HFFc6 (cell line): ENCODE data around the gene CCL13. TPM values are rescaled to one million over a fixed set of nuclear protein-coding genes. Genes with fewer than 3 reads are reported as not detected.

Source experiments
- DNase-seq: peaks from one replicate; pipeline ENCODE4 v3.0.0-alpha.2; 2018
- H3K27ac Mint-ChIP-seq: 2 replicates; pipeline ENCODE4 v1.8.0; 2020; ENCODE audit warnings: mild to moderate bottlenecking, mixed read lengths
- H3K27me3 Mint-ChIP-seq: 2 replicates; pipeline ENCODE4 v1.8.0; 2021; ENCODE audit warnings: mild to moderate bottlenecking, moderate library complexity, mixed read lengths; ENCODE audit not compliant: insufficient read depth
- H3K36me3 Mint-ChIP-seq: 2 replicates; pipeline ENCODE4 v1.8.0; 2021; ENCODE audit warnings: low read depth, mixed read lengths
- H3K4me1 Mint-ChIP-seq: 2 replicates; pipeline ENCODE4 v1.8.0; 2020; ENCODE audit warnings: low read depth, mixed read lengths
- H3K4me3 Mint-ChIP-seq: 2 replicates; pipeline ENCODE4 v1.8.0; 2020; ENCODE audit warnings: mild to moderate bottlenecking, moderate library complexity, mixed read lengths
- H3K9me3 Mint-ChIP-seq: 2 replicates; pipeline ENCODE4 v1.8.0; 2020; ENCODE audit warnings: mild to moderate bottlenecking, mixed read lengths
- total RNA-seq, 6 experiments: library from RNA; stranded (reverse); fragmentation: NEBNext Ultra II Directional; extraction: Animal tissue kit (Norgen Biotek cat#: 25700); gene quantifications; 2 replicates in 1 of 6; 3 replicates in 5 of 6; pipeline ENCODE4 v1.2.3, GENCODE V29; 2021
- TF ChIP-seq, protein P1 (sequence below): fragments of 200-600 bp; sonication (generic); IDR thresholded peaks from 2 replicates; pipeline ENCODE4 v1.5.0; 2021; ENCODE audit warnings: antibody characterized with exemption, mild to moderate bottlenecking

The CCL13 gene
- total RNA-seq, 6 experiments from 2014 or later = not detected

DNA sequence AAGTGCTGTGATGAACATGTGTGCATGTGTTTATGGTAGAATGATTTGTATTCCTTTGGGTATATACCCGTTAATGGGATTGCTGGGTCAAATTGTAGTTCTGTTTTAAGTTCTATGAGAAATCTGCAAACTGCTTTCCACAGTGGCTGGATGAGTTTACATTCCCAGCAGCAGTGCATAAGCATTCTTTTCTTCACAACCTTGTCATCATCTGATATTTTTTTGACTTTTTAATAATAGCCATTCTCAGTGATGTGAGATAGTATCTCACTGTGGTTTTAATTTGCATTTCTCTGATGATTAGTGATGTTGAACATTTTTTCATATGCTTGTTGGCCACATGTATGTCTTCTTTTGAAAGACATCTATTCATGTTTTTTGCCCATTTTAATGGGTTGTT lies 18.6 kb upstream of the CCL13 start:
- no peaks in the 10 kb centered on the region for H3K36me3 Mint-ChIP-seq
- H3K27ac Mint-ChIP-seq = no peak overlapping the region
- H3K27me3 Mint-ChIP-seq = peaks cover 2% of the 10 kb centered on the region; the same call in 1 of the 2 replicates
- no peak for DNase-seq
- no peak overlapping the region for H3K4me3 Mint-ChIP-seq
- H3K4me1 Mint-ChIP-seq = no peaks in the 10 kb centered on the region
- TF ChIP-seq, protein P1, sequence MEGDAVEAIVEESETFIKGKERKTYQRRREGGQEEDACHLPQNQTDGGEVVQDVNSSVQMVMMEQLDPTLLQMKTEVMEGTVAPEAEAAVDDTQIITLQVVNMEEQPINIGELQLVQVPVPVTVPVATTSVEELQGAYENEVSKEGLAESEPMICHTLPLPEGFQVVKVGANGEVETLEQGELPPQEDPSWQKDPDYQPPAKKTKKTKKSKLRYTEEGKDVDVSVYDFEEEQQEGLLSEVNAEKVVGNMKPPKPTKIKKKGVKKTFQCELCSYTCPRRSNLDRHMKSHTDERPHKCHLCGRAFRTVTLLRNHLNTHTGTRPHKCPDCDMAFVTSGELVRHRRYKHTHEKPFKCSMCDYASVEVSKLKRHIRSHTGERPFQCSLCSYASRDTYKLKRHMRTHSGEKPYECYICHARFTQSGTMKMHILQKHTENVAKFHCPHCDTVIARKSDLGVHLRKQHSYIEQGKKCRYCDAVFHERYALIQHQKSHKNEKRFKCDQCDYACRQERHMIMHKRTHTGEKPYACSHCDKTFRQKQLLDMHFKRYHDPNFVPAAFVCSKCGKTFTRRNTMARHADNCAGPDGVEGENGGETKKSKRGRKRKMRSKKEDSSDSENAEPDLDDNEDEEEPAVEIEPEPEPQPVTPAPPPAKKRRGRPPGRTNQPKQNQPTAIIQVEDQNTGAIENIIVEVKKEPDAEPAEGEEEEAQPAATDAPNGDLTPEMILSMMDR = no peak
- no peaks in the 10 kb centered on the region for H3K9me3 Mint-ChIP-seq

DNA sequence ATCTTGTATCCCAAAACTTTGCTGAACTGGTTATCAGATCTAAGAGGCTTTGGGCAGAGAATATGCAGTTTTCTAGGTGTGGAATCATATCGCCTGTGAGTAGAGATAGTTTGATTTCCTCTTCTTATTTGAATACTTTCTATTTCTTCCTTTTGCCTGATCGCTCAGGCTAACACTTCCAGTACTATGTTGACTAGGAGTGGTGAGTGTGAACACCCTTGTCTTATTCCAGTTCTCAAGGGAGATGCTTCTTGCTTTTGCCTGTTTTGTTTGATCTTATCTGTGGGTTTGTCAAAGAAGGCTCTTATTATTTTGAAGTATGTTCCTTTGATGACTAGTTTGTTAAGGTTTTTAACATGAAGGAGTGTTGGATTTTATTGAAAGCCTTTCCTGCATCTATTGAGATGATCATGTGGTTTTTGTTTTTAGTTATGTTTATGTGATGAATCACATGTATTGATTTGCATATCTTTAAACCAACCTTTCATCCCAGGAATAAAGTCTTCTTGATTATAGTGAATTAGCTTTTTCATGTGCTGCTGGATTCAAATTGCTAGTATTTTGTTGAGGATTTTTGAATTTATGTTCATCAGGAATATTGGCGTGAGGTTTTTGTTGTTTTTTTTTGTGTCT lies 17.0 kb upstream of the CCL13 start:
- no peaks in the 10 kb centered on the region for H3K9me3 Mint-ChIP-seq
- peaks cover 2% of the 10 kb centered on the region; the same call in 1 of the 2 replicates for H3K27me3 Mint-ChIP-seq
- no peak overlapping the region for H3K4me3 Mint-ChIP-seq
- H3K36me3 Mint-ChIP-seq = no peaks in the 10 kb centered on the region
- DNase-seq = no peak
- no peaks in the 10 kb centered on the region for H3K4me1 Mint-ChIP-seq
- no peak overlapping the region for H3K27ac Mint-ChIP-seq
- TF ChIP-seq, protein P1 = no peak

DNA sequence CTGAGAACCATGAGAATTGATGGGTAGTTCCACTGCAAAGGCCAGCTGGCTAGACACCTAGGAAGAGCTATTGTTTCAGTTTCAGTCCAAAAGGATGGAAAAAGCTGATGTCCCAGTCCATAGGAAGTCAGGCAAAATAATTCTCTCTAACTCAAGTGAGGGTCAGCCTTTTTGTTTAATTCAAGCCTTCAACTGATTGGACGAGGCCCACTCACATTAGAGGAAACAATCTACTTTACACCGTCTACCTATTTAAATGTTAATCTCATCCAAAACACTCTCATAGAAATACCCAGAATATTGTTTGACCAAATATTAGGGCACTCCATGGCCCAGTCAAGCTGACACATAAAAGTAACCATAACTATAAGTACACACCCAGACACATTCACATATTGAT lies 14.4 kb upstream of the CCL13 start:
- TF ChIP-seq, protein P1 = no peak
- H3K36me3 Mint-ChIP-seq = no peaks in the 10 kb centered on the region
- DNase-seq = no peak
- no peaks in the 10 kb centered on the region for H3K9me3 Mint-ChIP-seq
- peaks cover 5% of the 10 kb centered on the region for H3K27me3 Mint-ChIP-seq
- H3K4me3 Mint-ChIP-seq = no peak overlapping the region
- no peak overlapping the region for H3K27ac Mint-ChIP-seq
- no peaks in the 10 kb centered on the region for H3K4me1 Mint-ChIP-seq

DNA sequence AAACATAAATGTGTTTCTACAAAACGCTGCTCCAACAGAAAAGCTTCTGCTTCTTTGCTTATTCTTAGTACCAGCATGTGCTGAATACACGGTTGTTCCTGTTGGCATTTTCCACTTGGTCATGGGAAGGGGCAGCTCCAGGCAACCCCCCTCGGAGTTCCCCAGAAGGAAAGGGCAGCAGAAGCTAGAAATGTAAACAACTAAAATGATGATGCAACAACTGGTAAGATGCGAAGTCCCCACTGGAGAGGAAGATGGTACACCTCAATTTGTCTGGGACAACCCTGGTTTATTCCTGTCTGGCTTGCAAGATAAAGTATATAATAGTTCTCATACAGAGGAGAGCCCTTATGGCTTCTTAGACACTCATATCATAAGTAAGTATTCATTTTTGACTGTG lies 9.2 kb upstream of the CCL13 start:
- H3K36me3 Mint-ChIP-seq = no peaks in the 10 kb centered on the region
- no peaks in the 10 kb centered on the region for H3K9me3 Mint-ChIP-seq
- H3K4me1 Mint-ChIP-seq = no peaks in the 10 kb centered on the region
- no peak overlapping the region for H3K4me3 Mint-ChIP-seq
- peaks cover 5% of the 10 kb centered on the region for H3K27me3 Mint-ChIP-seq
- DNase-seq = no peak
- TF ChIP-seq, protein P1 = no peak
- no peak overlapping the region for H3K27ac Mint-ChIP-seq

DNA sequence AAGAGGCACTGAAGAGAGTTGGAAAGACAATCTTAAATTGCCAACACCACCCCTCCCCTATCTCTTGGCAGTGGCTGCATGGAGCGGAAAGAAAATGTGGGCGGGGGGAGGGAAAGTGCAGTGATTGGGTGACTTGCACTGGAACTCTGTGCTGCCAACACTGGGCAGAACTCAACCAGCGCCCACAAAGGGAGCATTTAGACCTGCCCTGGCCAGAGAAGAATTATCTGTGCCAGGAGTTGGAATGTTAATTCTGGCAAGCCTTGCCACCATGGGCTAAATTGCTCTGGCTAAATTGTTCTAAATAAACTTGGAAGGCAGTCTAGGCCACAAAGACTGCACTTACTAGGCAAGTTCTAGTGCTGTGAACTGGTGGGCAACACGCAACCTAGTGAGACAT lies 6.5 kb upstream of the CCL13 start:
- Mint-ChIP-seq H3K4me3 (no peak overlapping the region), H3K9me3 (no peaks in the 10 kb centered on the region), H3K27ac (no peak overlapping the region), H3K36me3 (no peaks in the 10 kb centered on the region), H3K27me3 (peaks cover 5% of the 10 kb centered on the region), H3K4me1 (no peaks in the 10 kb centered on the region)
- no peak for DNase-seq
- TF ChIP-seq, protein P1 = no peak

DNA sequence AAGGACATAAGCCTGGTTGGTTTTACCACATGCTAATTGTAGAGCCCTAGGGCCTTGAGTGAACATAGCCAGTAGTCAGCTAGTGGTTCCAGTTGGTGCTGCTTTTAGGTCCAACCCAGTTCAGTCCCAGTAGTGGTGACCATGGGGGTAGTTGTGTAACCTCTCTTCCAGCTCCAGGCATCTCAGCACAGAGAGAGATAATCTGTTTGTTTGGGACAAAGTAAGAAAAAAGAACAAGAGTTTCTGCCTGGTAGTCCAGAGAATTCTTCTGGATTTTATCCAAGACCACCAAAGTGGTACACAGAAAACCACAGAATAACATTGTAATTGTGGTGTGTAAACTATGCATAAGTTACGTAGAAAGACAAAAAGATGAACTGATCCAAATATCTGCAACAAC lies 5.2 kb upstream of the CCL13 start:
- TF ChIP-seq, protein P1 = no peak
- Mint-ChIP-seq H3K4me1 (no peaks in the 10 kb centered on the region), H3K4me3 (no peak overlapping the region), H3K27ac (no peak overlapping the region), H3K27me3 (peaks cover under 1% of the 10 kb centered on the region; the same call in 1 of the 2 replicates), H3K36me3 (no peaks in the 10 kb centered on the region), H3K9me3 (no peaks in the 10 kb centered on the region)
- DNase-seq = no peak
